ENCODE data around the gene CCDC141. TPM values are rescaled to one million over a fixed set of nuclear protein-coding genes. Genes with fewer than 3 reads are reported as not detected.

Gene CCDC141
- polyA plus RNA-seq, 5 donors = 2.3 to 3.4 (median 3.4) TPM

DNA sequence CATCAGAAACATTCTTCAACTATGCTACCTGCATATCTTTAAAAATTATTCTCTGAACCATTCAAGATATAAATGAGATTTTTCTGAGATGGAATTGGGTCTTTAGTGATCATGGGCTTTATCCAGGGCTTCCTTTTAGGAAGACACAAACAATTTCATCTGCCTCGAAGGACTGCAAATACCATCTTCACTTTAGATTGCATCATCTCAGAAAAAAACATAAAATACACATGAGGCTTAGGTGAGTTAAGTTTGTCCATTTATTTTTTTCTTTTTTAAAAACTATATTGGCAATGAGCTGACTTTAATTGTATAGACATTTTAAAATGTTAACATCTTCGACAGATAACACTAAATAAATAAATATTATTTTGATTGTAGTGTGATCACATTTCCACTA lies 262.8 kb downstream of the CCDC141 start:
- no peak for DNase-seq

- DNase-seq = no peak
Observed at GRCh38 chr2:178783889-178784288, 266.0 kb downstream of the CCDC141 start.

GRCh38 chr2:178782236-178782635 lies 267.7 kb downstream of the CCDC141 start:
- DNase-seq = no peak

Other genes with a start within 250 kb of the CCDC141 start
- gene TTN, start 242.7 kb downstream of the CCDC141 start, polyA plus RNA-seq (ENCODE audit: insufficient read depth in 1 of 5, insufficient read length in 5 of 5, low replicate concordance in 1 of 5) = 1 to 10 TPM; 2.2 to 5.3 (median 2.3) TPM
- 10 to 100 TPM; 20.6 to 54.4 (median 45.7) TPM for gene SESTD1, start 214.7 kb upstream of the CCDC141 start, polyA plus RNA-seq (ENCODE audit: insufficient read depth in 1 of 5, insufficient read length in 5 of 5, low replicate concordance in 1 of 5)